Panc1 (cell line): ENCODE measurements around the gene PHEX. TPM values are rescaled to one million over a fixed set of nuclear protein-coding genes. Genes with fewer than 3 reads are reported as not detected.

Experiments
- ATAC-seq: fragments of 200-7000 bp; cut with Tn5 transposase; 2 replicates; pipeline ENCODE4 v1.9.1; 2020; ENCODE audit warnings: mild to moderate bottlenecking, moderate library complexity
- Bru-seq: library from RNA; stranded (reverse); fragments of 400-500 nt; gene quantifications from one replicate; lab custom pipeline; 2021; lab: Mats Ljungman, UMichigan
- BruChase-seq, 2 experiments: library from RNA; stranded (reverse); fragments of 400-500 nt; gene quantifications; one replicate each; lab custom pipeline; 2021; lab: Mats Ljungman, UMichigan
- BruUV-seq: library from RNA; stranded (reverse); fragments of 400-500 nt; replicated peaks from 2 replicates; lab custom pipeline; 2021; lab: Mats Ljungman, UMichigan
- CTCF ChIA-PET: fragments of 300-600 bp; sonication (Branson Sonifier 250); formaldehyde crosslinking; loops from one replicate; lab custom pipeline; 2022; ENCODE audit warnings: antibody characterized with exemption; lab: Charles Lee
- POLR2A ChIA-PET: fragments of 300-600 bp; sonication (Branson Sonifier 250); formaldehyde crosslinking; loops from one replicate; lab custom pipeline; 2022; ENCODE audit warnings: antibody characterized with exemption; lab: Charles Lee
- DNase-seq: peaks from one replicate; pipeline ENCODE4 v3.0.0-alpha.2; 2010; ENCODE audit warnings: low read depth, low spot score
- H3K27ac ChIP-seq: 2 replicates; pipeline ENCODE4 v1.5.1; 2011; ENCODE audit warnings: mild to moderate bottlenecking, low read length, inconsistent platforms
- H3K27me3 ChIP-seq: fragments of 200-500 bp; sonication (Bioruptor generic); 2 replicates; pipeline ENCODE4 v1.6.0; 2014; ENCODE audit warnings: low read length, inconsistent platforms; ENCODE audit not compliant: control insufficient read depth, insufficient read depth
- H3K36me3 ChIP-seq: fragments of 200-500 bp; sonication (Bioruptor generic); 2 replicates; pipeline ENCODE4 v1.5.1; 2014; ENCODE audit warnings: inconsistent platforms, mild to moderate bottlenecking, low read length, moderate library complexity; ENCODE audit not compliant: control insufficient read depth, insufficient read depth
- H3K4me1 ChIP-seq: 2 replicates; pipeline ENCODE4 v1.5.1; 2011; ENCODE audit warnings: inconsistent platforms, mild to moderate bottlenecking, low read length, moderate library complexity; ENCODE audit not compliant: control insufficient read depth, insufficient read depth
- H3K4me3 ChIP-seq, 2 experiments: 2 replicates each; pipeline ENCODE4 v1.5.1; 2011 to 2012; ENCODE audit warnings: low read depth in 2 of 2, low read length in 2 of 2, mild to moderate bottlenecking in 2 of 2, inconsistent platforms in 1 of 2, moderate library complexity in 1 of 2
- H3K9me3 ChIP-seq: fragments of 200-500 bp; sonication (Bioruptor generic); 2 replicates; pipeline ENCODE4 v1.5.1; 2014; ENCODE audit warnings: low read depth, mild to moderate bottlenecking, inconsistent platforms, low read length, moderate library complexity; ENCODE audit not compliant: control insufficient read depth, insufficient read depth
- POLR2AphosphoS5 ChIP-seq: IDR thresholded peaks from 2 replicates; pipeline ENCODE4 v1.6.1; 2012; ENCODE audit warnings: mild to moderate bottlenecking, low read depth, low read length, moderate library complexity
- SIN3A ChIP-seq: IDR thresholded peaks from 2 replicates; pipeline ENCODE4 v1.6.1; 2012; ENCODE audit warnings: low read depth, mild to moderate bottlenecking, low read length, moderate library complexity, borderline replicate concordance; ENCODE audit not compliant: insufficient read depth
- TCF7L2 ChIP-seq: IDR thresholded peaks from 2 replicates; pipeline ENCODE4 v1.6.1; 2011; ENCODE audit warnings: mild to moderate bottlenecking, low read depth, low read length, inconsistent platforms
- in situ Hi-C: cut with HindIII; loops from 2 replicates; pipeline ENCODE4 v1.10.0; 2016; ENCODE audit warnings: low sequenced_read_pairs, low pct_unique_long_range_greater_than_20kb
- intact Hi-C: fragments of 100-400 bp; cut with micrococcal nuclease; formaldehyde crosslinking; loops from one replicate; pipeline ENCODE4 v1.10.0; 2022; ENCODE audit not compliant: unreplicated experiment
- long read RNA-seq: library from polyadenylated mRNA; unstranded; transcript quantifications from one replicate; pipeline ENCODE4 v2.0.0, GENCODE V29; 2021; ENCODE audit not compliant: unreplicated experiment
- polyA plus RNA-seq: library from polyadenylated mRNA; unstranded; fragments of >200 nt; gene quantifications from one replicate; pipeline ENCODE4 v1.2.1, GENCODE V29; 2012; ENCODE audit warnings: missing spikeins; ENCODE audit not compliant: insufficient read length
- total RNA-seq: library from RNA; stranded (reverse); gene quantifications from one replicate; pipeline ENCODE4 v1.2.1, GENCODE V29; 2021; ENCODE audit not compliant: unreplicated experiment
- TF ChIP-seq, protein P1 (sequence below), 2 experiments: IDR thresholded peaks; 2 replicates each; pipeline ENCODE4 v1.6.1; 2011 to 2012; ENCODE audit warnings: low read depth in 2 of 2, control low read depth in 1 of 2, low read length in 1 of 2, mild to moderate bottlenecking in 1 of 2, moderate library complexity in 1 of 2; ENCODE audit not compliant: insufficient read depth in 1 of 2
- TF ChIP-seq, protein P2 (sequence below): fragments of 450-650 bp; IDR thresholded peaks from 2 replicates; pipeline ENCODE4 v1.5.1; 2017; ENCODE audit warnings: mild to moderate bottlenecking

Gene PHEX
- total RNA-seq (0.23 TPM), Bru-seq, nascent RNA (percentile 33 among the genes with signal in this experiment), BruChase-seq, experiment 1, labeled RNA remaining after a 2-hour chase (percentile 31 among the genes with signal in this experiment), BruChase-seq, experiment 2, labeled RNA remaining after a 6-hour chase (percentile 22 among the genes with signal in this experiment)
- polyA plus RNA-seq, result not detected
- long read RNA-seq, result 0 reads

DNA sequence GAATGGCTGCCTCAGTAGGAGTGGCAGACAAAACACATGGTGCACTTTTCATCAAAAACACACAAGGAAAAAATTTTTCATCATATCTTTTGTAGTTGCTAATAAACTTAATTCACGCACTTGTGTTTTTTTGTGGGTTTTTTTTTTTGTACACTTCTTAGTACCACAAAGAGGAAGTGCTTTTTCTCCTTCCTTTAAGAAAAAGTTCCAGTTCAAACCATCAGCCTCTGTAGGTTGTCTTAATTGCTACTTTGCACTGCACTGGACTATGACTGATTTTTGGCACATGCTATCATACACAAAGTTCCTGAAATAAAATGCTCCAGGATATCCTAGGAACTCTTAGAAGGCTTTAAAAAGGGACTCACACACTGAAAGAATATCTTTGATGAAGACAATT, at the start of gene PHEX:
Gene PHEX (plus strand): TSS at position 242 of the 400 bp plus-strand sequence. CDS start 681 bp downstream, outside the sequence.
- Histone ChIP-seq H3K36me3 (no peaks in the 10 kb centered on the region), H3K4me3 (no peak within 1 kb of the TSS), H3K9me3 (no peaks in the 10 kb centered on the region), H3K4me1 (no peaks in the 10 kb centered on the region), H3K27me3 (no peaks in the 10 kb centered on the region), H3K27ac (no peak within 1 kb of the TSS)
- ATAC-seq (no peak), DNase-seq (no peak)
- POLR2A ChIA-PET, result no interaction called here
- intact Hi-C loops, result no loop called here
- TF ChIP-seq, protein P1, sequence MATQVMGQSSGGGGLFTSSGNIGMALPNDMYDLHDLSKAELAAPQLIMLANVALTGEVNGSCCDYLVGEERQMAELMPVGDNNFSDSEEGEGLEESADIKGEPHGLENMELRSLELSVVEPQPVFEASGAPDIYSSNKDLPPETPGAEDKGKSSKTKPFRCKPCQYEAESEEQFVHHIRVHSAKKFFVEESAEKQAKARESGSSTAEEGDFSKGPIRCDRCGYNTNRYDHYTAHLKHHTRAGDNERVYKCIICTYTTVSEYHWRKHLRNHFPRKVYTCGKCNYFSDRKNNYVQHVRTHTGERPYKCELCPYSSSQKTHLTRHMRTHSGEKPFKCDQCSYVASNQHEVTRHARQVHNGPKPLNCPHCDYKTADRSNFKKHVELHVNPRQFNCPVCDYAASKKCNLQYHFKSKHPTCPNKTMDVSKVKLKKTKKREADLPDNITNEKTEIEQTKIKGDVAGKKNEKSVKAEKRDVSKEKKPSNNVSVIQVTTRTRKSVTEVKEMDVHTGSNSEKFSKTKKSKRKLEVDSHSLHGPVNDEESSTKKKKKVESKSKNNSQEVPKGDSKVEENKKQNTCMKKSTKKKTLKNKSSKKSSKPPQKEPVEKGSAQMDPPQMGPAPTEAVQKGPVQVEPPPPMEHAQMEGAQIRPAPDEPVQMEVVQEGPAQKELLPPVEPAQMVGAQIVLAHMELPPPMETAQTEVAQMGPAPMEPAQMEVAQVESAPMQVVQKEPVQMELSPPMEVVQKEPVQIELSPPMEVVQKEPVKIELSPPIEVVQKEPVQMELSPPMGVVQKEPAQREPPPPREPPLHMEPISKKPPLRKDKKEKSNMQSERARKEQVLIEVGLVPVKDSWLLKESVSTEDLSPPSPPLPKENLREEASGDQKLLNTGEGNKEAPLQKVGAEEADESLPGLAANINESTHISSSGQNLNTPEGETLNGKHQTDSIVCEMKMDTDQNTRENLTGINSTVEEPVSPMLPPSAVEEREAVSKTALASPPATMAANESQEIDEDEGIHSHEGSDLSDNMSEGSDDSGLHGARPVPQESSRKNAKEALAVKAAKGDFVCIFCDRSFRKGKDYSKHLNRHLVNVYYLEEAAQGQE (IDR thresholded peaks at IDR 0.05; ENCODE audit: insufficient read depth in 1 of 2, low read depth in 2 of 2, low read length in 1 of 2), result no peak
- TF ChIP-seq, protein P2, sequence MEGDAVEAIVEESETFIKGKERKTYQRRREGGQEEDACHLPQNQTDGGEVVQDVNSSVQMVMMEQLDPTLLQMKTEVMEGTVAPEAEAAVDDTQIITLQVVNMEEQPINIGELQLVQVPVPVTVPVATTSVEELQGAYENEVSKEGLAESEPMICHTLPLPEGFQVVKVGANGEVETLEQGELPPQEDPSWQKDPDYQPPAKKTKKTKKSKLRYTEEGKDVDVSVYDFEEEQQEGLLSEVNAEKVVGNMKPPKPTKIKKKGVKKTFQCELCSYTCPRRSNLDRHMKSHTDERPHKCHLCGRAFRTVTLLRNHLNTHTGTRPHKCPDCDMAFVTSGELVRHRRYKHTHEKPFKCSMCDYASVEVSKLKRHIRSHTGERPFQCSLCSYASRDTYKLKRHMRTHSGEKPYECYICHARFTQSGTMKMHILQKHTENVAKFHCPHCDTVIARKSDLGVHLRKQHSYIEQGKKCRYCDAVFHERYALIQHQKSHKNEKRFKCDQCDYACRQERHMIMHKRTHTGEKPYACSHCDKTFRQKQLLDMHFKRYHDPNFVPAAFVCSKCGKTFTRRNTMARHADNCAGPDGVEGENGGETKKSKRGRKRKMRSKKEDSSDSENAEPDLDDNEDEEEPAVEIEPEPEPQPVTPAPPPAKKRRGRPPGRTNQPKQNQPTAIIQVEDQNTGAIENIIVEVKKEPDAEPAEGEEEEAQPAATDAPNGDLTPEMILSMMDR, result no peak
- TF ChIP-seq TCF7L2 (no peak), SIN3A (no peak), POLR2AphosphoS5 (no peak)
- no TSS peak for BruUV-seq
- CTCF ChIA-PET, result no interaction called here
- in situ Hi-C loops, result no loop called here

DNA sequence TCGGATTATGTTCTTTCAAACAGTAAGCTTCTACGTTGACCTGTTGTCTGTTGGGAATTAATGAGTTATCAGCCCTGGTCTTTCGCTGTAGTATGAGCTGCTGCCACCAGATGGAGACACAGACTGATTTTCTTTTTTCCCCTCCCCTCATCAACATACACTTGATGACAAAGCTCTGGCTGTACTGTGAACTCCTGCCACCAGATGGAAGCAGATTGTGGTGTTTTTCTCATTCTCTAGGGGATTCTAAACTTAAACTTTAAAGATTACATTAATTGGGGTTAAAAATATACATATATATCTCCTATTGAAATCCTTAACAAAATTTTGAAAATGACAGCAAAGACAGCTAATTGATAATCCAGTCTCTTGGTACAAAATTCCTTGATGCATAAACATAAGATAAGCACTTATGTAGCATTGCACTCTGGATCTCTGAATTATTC, 46.8 kb upstream of the PHEX start:
- peak; percentile 61 for DNase-seq
- H3K27ac ChIP-seq, result no peak overlapping the region
- in situ Hi-C loops, result no loop called here

More for the DNA sequence above, 46.8 kb upstream of the PHEX start:
- peaks cover 3% of the 10 kb centered on the region; the same call in 1 of the 2 replicates for H3K36me3 ChIP-seq
- TF ChIP-seq, protein P2, result peak; percentile 80
- TF ChIP-seq TCF7L2, result no peak
- no peaks in the 10 kb centered on the region for H3K9me3 ChIP-seq
- CTCF ChIA-PET, result interaction anchor here (0.5 to 1.9 kb wide), 5 partner anchors 10 to 370 kb away, joined by 3 to 5 read pairs (median 3); no protein-coding TSS in a partner anchor
- POLR2A ChIA-PET, result interaction anchor here (0.6 kb wide), 1 partner anchor 12 kb away, joined by 7 read pairs; no protein-coding TSS in a partner anchor
- ATAC-seq, result peak; percentile 87
- no peaks in the 10 kb centered on the region for H3K27me3 ChIP-seq
- intact Hi-C loops, result no loop called here
- H3K4me1 ChIP-seq, result no peaks in the 10 kb centered on the region
- BruUV-seq, result no TSS peak
- H3K4me3 ChIP-seq, result no peak overlapping the region
